Endodermal cell (in vitro differentiated cells): Measurements from ENCODE around the gene CBX8. TPM values are rescaled to one million over a fixed set of nuclear protein-coding genes. Genes with fewer than 3 reads are reported as not detected.

Experiments used
- DNase-seq: peaks from one replicate; pipeline ENCODE4 v3.0.0-alpha.2; 2017
- H3K27ac ChIP-seq: 2 replicates; pipeline ENCODE4 v1.5.1; 2013; ENCODE audit warnings: mild to moderate bottlenecking, low read depth, low read length, moderate library complexity
- H3K27me3 ChIP-seq: 2 replicates; pipeline ENCODE4 v1.6.1; 2013; ENCODE audit warnings: mild to moderate bottlenecking, low read length, moderate library complexity; ENCODE audit not compliant: insufficient read depth, control insufficient read depth, poor library complexity, severe bottlenecking
- H3K36me3 ChIP-seq: 2 replicates; pipeline ENCODE4 v1.7.0; 2013; ENCODE audit warnings: mild to moderate bottlenecking, low read length, moderate library complexity; ENCODE audit not compliant: control insufficient read depth, insufficient read depth
- H3K4me1 ChIP-seq: one replicate; pipeline ENCODE4 v1.7.0; 2013; ENCODE audit warnings: low read length; ENCODE audit not compliant: control insufficient read depth, insufficient read depth
- H3K4me3 ChIP-seq: 2 replicates; pipeline ENCODE4 v1.5.1; 2013; ENCODE audit warnings: mild to moderate bottlenecking, low read length, moderate library complexity
- H3K9ac ChIP-seq: 2 replicates; pipeline ENCODE4 v1.6.1; 2013; ENCODE audit warnings: mild to moderate bottlenecking, low read length, moderate library complexity; ENCODE audit not compliant: poor library complexity, severe bottlenecking; ENCODE audit errors: extremely low read depth
- H3K9me3 ChIP-seq: 2 replicates; pipeline ENCODE4 v1.6.1; 2013; ENCODE audit warnings: mild to moderate bottlenecking, low read length, moderate library complexity; ENCODE audit not compliant: control insufficient read depth
- H3K27ac Mint-ChIP-seq: 2 replicates; pipeline ENCODE4 v1.8.0; 2020; ENCODE audit warnings: mixed read lengths
- H3K27me3 Mint-ChIP-seq: 2 replicates; pipeline ENCODE4 v1.8.0; 2021; ENCODE audit warnings: mild to moderate bottlenecking, mixed read lengths; ENCODE audit not compliant: insufficient read depth
- H3K36me3 Mint-ChIP-seq: 2 replicates; pipeline ENCODE4 v1.8.0; 2020; ENCODE audit warnings: low read depth, mixed read lengths
- H3K4me1 Mint-ChIP-seq: 2 replicates; pipeline ENCODE4 v1.8.0; 2020; ENCODE audit warnings: mixed read lengths
- H3K4me3 Mint-ChIP-seq: 2 replicates; pipeline ENCODE4 v1.8.0; 2020; ENCODE audit warnings: mild to moderate bottlenecking, moderate library complexity, mixed read lengths
- H3K9me3 Mint-ChIP-seq: 2 replicates; pipeline ENCODE4 v1.8.0; 2020; ENCODE audit warnings: mild to moderate bottlenecking, mixed read lengths
- CTCF ChIP-seq: fragments of 200-600 bp; sonication (generic); conservative IDR thresholded peaks from 2 replicates; pipeline ENCODE4 v1.5.0; 2021; ENCODE audit warnings: antibody characterized with exemption, mild to moderate bottlenecking
- WGBS, 2 experiments: methylation state at CpG; one replicate each; pipeline versions ENCODE4 v1.1.5 to v1.1.7; 2013; ENCODE audit warnings: missing lambda C conversion rate in 2 of 2, mixed read lengths in 1 of 2; ENCODE audit not compliant: insufficient coverage in 1 of 2, insufficient read length in 1 of 2; 5-methylcytosine and 5-hydroxymethylcytosine counted together
- total RNA-seq, 2 donors: library from RNA; stranded (reverse); fragmentation: NEBNext Ultra II Directional in 1 of 2; extraction: Animal tissue kit (Norgen Biotek cat#: 25700) in 1 of 2; gene quantifications; 2 replicates in 1 of 2; 3 replicates in 1 of 2; pipeline ENCODE4 v1.2.1, GENCODE V29; 2021

CBX8 gene
- total RNA-seq, 2 donors from 2014 or later, result 5.4 to 5.6 TPM

DNA sequence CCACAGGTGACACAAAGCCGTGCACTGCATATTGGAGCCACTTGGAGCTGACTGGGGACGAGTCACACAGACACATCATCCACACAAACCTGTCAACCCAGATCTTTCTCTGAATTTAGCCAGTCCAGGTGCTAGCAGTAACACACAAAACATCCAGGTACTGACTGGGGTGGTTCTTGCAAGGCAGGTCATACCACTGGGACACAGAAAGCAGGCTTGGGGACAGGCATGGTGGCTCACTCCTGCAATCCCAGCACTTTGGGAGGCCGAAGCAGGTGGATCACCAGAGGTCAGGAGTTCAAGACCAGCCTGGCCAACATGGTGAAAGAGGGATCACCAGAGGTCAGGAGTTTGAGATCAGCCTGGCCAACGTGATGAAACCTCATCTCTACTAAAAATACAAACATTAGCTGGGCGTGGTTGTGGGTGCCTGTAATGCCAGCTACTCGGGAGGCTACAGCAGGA is 51.2 kb downstream of the CBX8 start:
- no peaks in the 10 kb centered on the region for H3K9me3 Mint-ChIP-seq
- no peak overlapping the region for H3K4me3 ChIP-seq
- H3K4me1 ChIP-seq, result peaks cover 7% of the 10 kb centered on the region
- no peaks in the 10 kb centered on the region for H3K9me3 ChIP-seq
- no peaks in the 10 kb centered on the region for H3K36me3 Mint-ChIP-seq
- no peak for TF ChIP-seq CTCF
- H3K27me3 ChIP-seq, result peaks cover 67% of the 10 kb centered on the region
- H3K27ac Mint-ChIP-seq, result no peak overlapping the region
- no peak for DNase-seq
- peaks cover 67% of the 10 kb centered on the region for H3K27me3 Mint-ChIP-seq
- no peak overlapping the region for H3K4me3 Mint-ChIP-seq
- H3K27ac ChIP-seq, result no peak overlapping the region
- no peak overlapping the region for H3K9ac ChIP-seq
- WGBS, 2 experiments, result 57 to 59% methylated on average over 3 to 6 of the region's 6 CpGs
- H3K4me1 Mint-ChIP-seq, result peaks cover 8% of the 10 kb centered on the region
- no peaks in the 10 kb centered on the region for H3K36me3 ChIP-seq

- no peak for DNase-seq
- H3K4me3 ChIP-seq, result no peak overlapping the region
- H3K4me1 ChIP-seq, result peaks cover 7% of the 10 kb centered on the region
- Mint-ChIP-seq H3K4me1 (peaks cover 16% of the 10 kb centered on the region), H3K9me3 (no peaks in the 10 kb centered on the region), H3K4me3 (no peak overlapping the region), H3K27ac (no peak overlapping the region), H3K27me3 (peaks cover 69% of the 10 kb centered on the region), H3K36me3 (no peaks in the 10 kb centered on the region)
- 86 to 90% methylated on average over 1 to 5 of the region's 5 CpGs for WGBS, 2 experiments
- no peak overlapping the region for H3K27ac ChIP-seq
- H3K27me3 ChIP-seq, result peaks cover 53% of the 10 kb centered on the region
- no peaks in the 10 kb centered on the region for H3K9me3 ChIP-seq
- H3K36me3 ChIP-seq, result no peaks in the 10 kb centered on the region
- no peak for TF ChIP-seq CTCF
- no peak overlapping the region for H3K9ac ChIP-seq
Observed at GRCh38 chr17:79743614-79744013, 53.3 kb downstream of the CBX8 start.

- H3K27me3 ChIP-seq, result peaks cover 47% of the 10 kb centered on the region
- no peaks in the 10 kb centered on the region for H3K36me3 ChIP-seq
- no peak overlapping the region for H3K27ac ChIP-seq
- Mint-ChIP-seq H3K4me3 (no peak overlapping the region), H3K36me3 (no peaks in the 10 kb centered on the region), H3K27me3 (peaks cover 67% of the 10 kb centered on the region), H3K27ac (no peak overlapping the region), H3K9me3 (no peaks in the 10 kb centered on the region), H3K4me1 (peaks cover 16% of the 10 kb centered on the region)
- DNase-seq, result no peak
- no peak for TF ChIP-seq CTCF
- WGBS, 2 experiments, result 73 to 86% methylated on average over 2 to 7 of the region's 7 CpGs
- H3K9me3 ChIP-seq, result no peaks in the 10 kb centered on the region
- H3K9ac ChIP-seq, result no peak overlapping the region
- peaks cover 7% of the 10 kb centered on the region for H3K4me1 ChIP-seq
- H3K4me3 ChIP-seq, result no peak overlapping the region
Observed at GRCh38 chr17:79742951-79743476, 53.9 kb downstream of the CBX8 start.
